ENCODE results near the gene ZBTB7C.

The ZBTB7C gene

GRCh38 chr18:48203961-48204666 is 205.1 kb downstream of the ZBTB7C start:
- DNase-seq (ENCODE audit: low read depth) = no peak
- no peak overlapping the region for H3K4me3 ChIP-seq (ENCODE audit: low read depth, low read length)

GRCh38 chr18:48203288-48203945 is 205.8 kb downstream of the ZBTB7C start:
- DNase-seq (ENCODE audit: low read depth) = no peak
- no peak overlapping the region for H3K4me3 ChIP-seq (ENCODE audit: low read depth, low read length)

- no peak overlapping the region for H3K4me3 ChIP-seq (ENCODE audit: low read depth, low read length)
- DNase-seq (ENCODE audit: low read depth) = no peak
Measured at GRCh38 chr18:48202350-48203260, 206.6 kb downstream of the ZBTB7C start.

- no peak for DNase-seq (ENCODE audit: low read depth)
- no peak overlapping the region for H3K4me3 ChIP-seq (ENCODE audit: low read depth, low read length)
Measured at GRCh38 chr18:48202006-48202348, 207.2 kb downstream of the ZBTB7C start.

- H3K4me3 ChIP-seq (ENCODE audit: low read depth, low read length) = no peak overlapping the region
- DNase-seq (ENCODE audit: low read depth) = no peak
Measured at GRCh38 chr18:48201337-48202005, 207.7 kb downstream of the ZBTB7C start.

GRCh38 chr18:48200631-48201336 is 208.4 kb downstream of the ZBTB7C start:
- no peak for DNase-seq (ENCODE audit: low read depth)
- H3K4me3 ChIP-seq (ENCODE audit: low read depth, low read length) = no peak overlapping the region

GRCh38 chr18:48199399-48199798 is 209.8 kb downstream of the ZBTB7C start:
- no peak for DNase-seq (ENCODE audit: low read depth)

GRCh38 chr18:48197819-48198218 is 211.4 kb downstream of the ZBTB7C start:
- no peak for DNase-seq (ENCODE audit: low read depth)
- H3K4me3 ChIP-seq (ENCODE audit: low read depth, low read length) = no peak overlapping the region

More at GRCh38 chr18:48199399-48199798, 209.8 kb downstream of the ZBTB7C start:
- no peak overlapping the region for H3K4me3 ChIP-seq (ENCODE audit: low read depth, low read length)

GRCh38 chr18:48195787-48196186 is 213.4 kb downstream of the ZBTB7C start:
- no peak overlapping the region for H3K4me3 ChIP-seq (ENCODE audit: low read depth, low read length)
- DNase-seq (ENCODE audit: low read depth) = no peak

GRCh38 chr18:48194591-48195181 is 214.5 kb downstream of the ZBTB7C start:
- no peak overlapping the region for H3K4me3 ChIP-seq (ENCODE audit: low read depth, low read length)
- DNase-seq (ENCODE audit: low read depth) = no peak

GRCh38 chr18:48193521-48194492 is 215.4 kb downstream of the ZBTB7C start:
- DNase-seq (ENCODE audit: low read depth) = no peak

GRCh38 chr18:48192542-48192941 is 216.6 kb downstream of the ZBTB7C start:
- DNase-seq (ENCODE audit: low read depth) = no peak
- no peak overlapping the region for H3K4me3 ChIP-seq (ENCODE audit: low read depth, low read length)

More at GRCh38 chr18:48193521-48194492, 215.4 kb downstream of the ZBTB7C start:
- no peak overlapping the region for H3K4me3 ChIP-seq (ENCODE audit: low read depth, low read length)

GRCh38 chr18:48191494-48191893 is 217.7 kb downstream of the ZBTB7C start:
- no peak overlapping the region for H3K4me3 ChIP-seq (ENCODE audit: low read depth, low read length)
- no peak for DNase-seq (ENCODE audit: low read depth)

GRCh38 chr18:48190994-48191393 is 218.2 kb downstream of the ZBTB7C start:
- no peak for DNase-seq (ENCODE audit: low read depth)
- no peak overlapping the region for H3K4me3 ChIP-seq (ENCODE audit: low read depth, low read length)

GRCh38 chr18:48188609-48189008 is 220.6 kb downstream of the ZBTB7C start:
- no peak for DNase-seq (ENCODE audit: low read depth)
- no peak overlapping the region for H3K4me3 ChIP-seq (ENCODE audit: low read depth, low read length)

GRCh38 chr18:48186861-48187260 is 222.3 kb downstream of the ZBTB7C start:
- no peak for DNase-seq (ENCODE audit: low read depth)
- no peak overlapping the region for H3K4me3 ChIP-seq (ENCODE audit: low read depth, low read length)

GRCh38 chr18:48186131-48186766 is 222.9 kb downstream of the ZBTB7C start:
- DNase-seq (ENCODE audit: low read depth) = no peak
- no peak overlapping the region for H3K4me3 ChIP-seq (ENCODE audit: low read depth, low read length)

Measured in skeletal muscle cell (primary cell).